ENCODE results near the gene ARHGEF11.
A peak's percentile ranks its signal among the peaks of the same experiment; 100 is the strongest.
"Not testable (repeated sequence)": the region's sequence is repeated elsewhere in the genome, so short reads cannot be mapped to it uniquely, and the experiment has no call there.

The ARHGEF11 gene

DNA sequence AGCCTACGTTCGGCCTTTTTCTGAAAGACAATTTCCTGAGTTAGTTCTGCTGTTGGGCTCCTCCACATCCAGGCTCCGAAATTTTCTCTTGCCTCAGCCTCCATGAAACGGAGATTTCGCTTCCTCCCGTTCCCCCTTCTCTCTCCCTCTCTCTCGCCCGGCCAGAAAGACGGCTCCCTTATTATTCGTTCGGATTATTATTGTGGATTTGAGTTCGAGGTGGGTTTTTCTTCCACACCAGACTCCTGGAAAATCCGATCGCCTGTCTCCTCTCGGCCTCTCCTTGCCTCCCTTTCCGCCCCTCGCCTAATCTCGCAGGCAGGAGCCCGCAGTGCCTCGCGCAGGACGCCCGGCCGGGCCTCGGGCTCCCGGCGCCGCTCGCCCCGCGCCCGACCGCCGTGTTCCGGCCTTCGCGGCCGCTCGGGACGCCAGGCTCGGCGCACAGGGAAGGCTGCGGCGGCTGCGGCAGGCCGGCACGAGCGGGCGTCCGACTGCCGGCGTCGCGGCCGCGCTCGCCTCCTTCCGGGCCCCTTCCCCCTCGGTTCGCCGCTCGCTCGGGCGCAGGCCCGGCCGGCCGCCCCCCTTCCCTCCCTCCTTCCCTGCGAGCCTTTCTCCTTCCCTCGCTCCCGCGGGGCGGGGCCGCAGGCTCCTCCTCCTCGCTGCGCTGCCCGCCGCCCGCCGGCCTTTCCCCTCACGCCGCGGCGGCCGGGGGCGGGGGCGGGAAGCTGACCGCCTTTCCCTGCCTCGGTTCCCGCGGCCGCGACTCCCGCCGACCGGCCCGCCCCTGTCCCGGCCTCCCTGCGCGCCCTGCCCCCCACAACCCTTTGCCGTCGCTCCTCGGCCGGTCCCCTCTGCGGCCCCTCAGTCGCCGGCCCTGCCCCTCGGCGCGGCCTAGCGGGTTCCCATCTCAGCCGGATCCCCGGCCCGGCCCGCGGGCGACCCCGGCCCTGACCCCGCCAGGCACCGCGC is at the start of gene ARHGEF11:
TSS of gene ARHGEF11 (minus strand) at position 493 of the 969 bp plus-strand sequence. CDS start 1,412 bp downstream, outside the sequence.
- DNase-seq (ENCODE audit: insufficient read length, low spot score) (peak; percentile 76), FAIRE-seq (no peak)

DNA sequence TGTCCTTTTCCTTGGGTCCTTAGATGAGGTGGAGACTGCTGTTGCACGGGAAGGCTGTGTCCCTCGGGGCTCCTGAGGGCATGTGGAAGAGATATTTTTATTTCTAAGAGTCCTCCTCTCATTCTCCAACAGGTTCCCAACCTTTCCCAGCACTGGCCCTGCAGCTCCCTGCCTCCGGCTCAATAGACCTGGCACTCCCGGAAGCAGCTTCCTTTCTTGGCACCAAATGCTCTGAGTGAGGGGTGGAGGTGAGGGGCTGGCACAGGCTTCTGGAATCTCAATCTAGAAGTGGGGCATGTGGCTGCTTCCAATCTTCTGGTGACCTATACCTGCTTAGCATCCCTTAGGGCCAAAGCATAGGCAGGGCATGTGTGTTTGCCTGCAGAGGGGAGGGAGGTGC is 49.5 kb upstream of the ARHGEF11 start:
- no peak for DNase-seq (ENCODE audit: insufficient read length, low spot score)
- FAIRE-seq, result no peak

GRCh38 chr1:157092831-157093230 is 47.3 kb upstream of the ARHGEF11 start:
- no peak for DNase-seq (ENCODE audit: insufficient read length, low spot score)
- no peak for FAIRE-seq

GRCh38 chr1:157091668-157092273 is 46.2 kb upstream of the ARHGEF11 start:
- no peak for FAIRE-seq
- no peak for DNase-seq (ENCODE audit: insufficient read length, low spot score)

DNA sequence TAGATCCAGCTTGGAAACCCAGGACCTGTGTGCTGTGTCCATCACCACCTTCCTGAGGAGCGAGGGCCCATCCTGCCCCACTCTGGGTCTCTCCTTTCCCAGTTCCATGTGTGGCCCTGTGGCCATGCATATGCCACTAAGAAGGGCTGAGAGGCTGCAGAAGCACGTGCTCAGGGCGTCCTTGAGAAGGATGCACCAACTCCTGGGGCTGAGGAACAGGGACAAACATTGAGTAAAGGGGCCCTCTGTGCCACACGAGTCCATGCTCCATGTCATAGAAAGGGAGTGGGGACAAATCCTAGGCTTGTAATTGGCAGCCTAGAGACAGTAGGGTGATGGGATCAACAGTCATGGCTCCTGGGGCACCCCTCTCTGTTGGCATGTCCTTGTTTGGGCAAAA is 45.6 kb upstream of the ARHGEF11 start:
- no peak for DNase-seq (ENCODE audit: insufficient read length, low spot score)
- no peak for FAIRE-seq

DNA sequence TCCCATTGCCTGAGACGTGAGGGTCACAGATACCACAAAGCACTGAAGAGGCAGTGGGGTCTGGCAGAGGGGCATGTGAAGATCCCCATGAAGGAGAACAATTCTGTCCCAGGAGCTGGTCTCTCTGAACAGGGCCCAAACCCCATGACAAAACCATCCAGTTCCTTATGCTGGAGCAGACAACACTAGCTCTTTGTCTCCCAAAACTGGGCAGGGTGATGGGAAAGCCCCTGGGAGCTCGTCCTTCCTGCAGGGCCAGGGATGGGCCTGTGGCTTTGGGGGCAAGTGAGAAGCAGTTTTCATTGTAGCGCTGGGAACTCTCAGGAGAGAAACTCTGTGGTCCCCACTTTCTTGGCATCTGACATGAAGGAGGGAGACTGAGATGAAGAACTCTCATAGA is 45.2 kb upstream of the ARHGEF11 start:
- DNase-seq (ENCODE audit: insufficient read length, low spot score) (no peak), FAIRE-seq (no peak)

- FAIRE-seq (no peak), DNase-seq (ENCODE audit: insufficient read length, low spot score) (peak; percentile 83)
Observed at GRCh38 chr1:157090196-157090647, 44.7 kb upstream of the ARHGEF11 start.

- FAIRE-seq (no peak), DNase-seq (ENCODE audit: insufficient read length, low spot score) (no peak)
Observed at GRCh38 chr1:157089789-157090188, 44.2 kb upstream of the ARHGEF11 start.

- no peak for FAIRE-seq
- DNase-seq (ENCODE audit: insufficient read length, low spot score), result no peak
Observed at GRCh38 chr1:157088607-157089006, 43.1 kb upstream of the ARHGEF11 start.

GRCh38 chr1:157087030-157087429 is 41.5 kb upstream of the ARHGEF11 start:
- DNase-seq (ENCODE audit: insufficient read length, low spot score) (no peak), FAIRE-seq (no peak)

DNA sequence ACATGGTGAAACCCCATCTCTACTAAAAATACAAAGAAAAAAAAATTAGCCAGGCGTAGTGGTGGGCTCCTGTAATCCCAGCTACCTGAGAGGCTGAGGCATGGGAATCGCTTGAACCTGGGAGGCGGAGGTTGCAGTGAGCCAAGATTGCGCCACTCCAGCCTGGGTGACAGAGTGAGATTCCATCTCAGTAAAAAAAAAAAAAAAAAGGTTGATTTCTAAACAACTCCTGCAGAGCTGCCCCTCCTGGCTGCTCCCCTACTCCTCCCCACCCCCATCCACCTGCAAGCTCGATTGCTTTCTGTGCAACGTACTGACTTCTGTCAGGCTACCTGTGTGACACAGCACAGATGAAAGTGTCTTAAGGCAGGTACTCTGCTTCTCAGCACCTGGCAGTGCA is 40.8 kb upstream of the ARHGEF11 start:
- FAIRE-seq, result no peak
- DNase-seq (ENCODE audit: insufficient read length, low spot score), result no peak

DNA sequence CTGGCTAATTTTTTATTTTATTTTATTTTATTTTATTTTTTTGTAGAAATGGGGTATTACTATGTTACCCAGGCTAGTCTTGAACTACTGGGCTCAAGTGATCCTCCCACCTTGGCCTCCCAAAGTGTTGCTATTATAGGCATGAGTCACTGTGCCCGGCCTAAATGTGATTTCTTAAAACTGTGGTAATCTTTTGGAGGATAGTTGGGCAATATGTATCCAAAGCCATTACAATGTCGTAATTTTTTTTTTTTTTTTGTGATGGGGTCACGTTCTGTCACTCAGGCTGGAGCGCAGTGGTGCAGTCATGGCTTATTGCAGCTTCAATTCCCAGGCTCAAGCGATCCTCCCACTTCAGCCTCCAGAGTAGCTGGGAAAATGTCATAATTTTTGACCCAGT is 39.9 kb upstream of the ARHGEF11 start:
- FAIRE-seq, result no peak
- no peak for DNase-seq (ENCODE audit: insufficient read length, low spot score)

- DNase-seq (ENCODE audit: insufficient read length, low spot score) (no peak), FAIRE-seq (no peak)
Observed at GRCh38 chr1:157084720-157085119, 39.2 kb upstream of the ARHGEF11 start.

DNA sequence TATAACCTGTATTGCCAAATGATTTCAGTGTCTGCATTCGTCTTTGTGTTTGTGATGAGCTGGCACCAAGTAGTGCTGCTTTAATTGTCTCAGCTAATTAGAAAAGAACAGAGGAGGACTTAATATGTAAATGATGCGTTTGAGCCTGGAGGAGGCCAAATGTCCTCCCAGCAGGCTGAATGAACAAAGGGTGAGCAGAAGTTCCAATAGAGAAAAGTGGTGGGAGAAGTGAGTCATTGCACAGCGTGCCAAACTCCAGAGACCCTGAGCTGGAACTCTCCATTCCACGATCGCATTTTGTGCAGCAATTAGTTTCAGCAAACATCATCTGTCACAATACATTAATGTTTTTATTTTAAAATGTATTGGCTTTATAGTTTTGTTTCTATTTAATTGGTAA is 36.2 kb upstream of the ARHGEF11 start:
- FAIRE-seq (no peak), DNase-seq (ENCODE audit: insufficient read length, low spot score) (no peak)

DNA sequence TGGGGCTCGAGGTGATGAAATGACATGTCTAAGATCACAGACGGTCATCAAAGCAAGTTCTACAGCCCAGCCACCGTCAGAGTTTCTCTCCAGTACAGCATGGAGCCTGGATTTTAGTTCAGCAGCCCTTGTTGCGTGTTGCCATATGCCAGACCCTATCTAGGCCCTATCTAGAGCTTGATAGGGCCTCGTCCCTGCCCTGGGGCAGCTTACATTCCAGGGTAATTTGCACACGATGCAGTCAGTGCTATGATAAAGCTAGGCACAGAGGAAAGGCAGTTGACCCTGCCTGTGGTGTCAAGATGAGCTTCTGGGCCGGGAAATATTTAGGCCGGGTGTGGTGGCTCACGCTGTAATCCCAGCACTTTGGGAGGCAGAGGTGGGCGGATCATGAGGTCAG is 35.2 kb upstream of the ARHGEF11 start:
- FAIRE-seq (no peak), DNase-seq (ENCODE audit: insufficient read length, low spot score) (no peak)

GRCh38 chr1:157077394-157077793 is 31.9 kb upstream of the ARHGEF11 start:
- DNase-seq (ENCODE audit: insufficient read length, low spot score) (no peak), FAIRE-seq (no peak)

DNA sequence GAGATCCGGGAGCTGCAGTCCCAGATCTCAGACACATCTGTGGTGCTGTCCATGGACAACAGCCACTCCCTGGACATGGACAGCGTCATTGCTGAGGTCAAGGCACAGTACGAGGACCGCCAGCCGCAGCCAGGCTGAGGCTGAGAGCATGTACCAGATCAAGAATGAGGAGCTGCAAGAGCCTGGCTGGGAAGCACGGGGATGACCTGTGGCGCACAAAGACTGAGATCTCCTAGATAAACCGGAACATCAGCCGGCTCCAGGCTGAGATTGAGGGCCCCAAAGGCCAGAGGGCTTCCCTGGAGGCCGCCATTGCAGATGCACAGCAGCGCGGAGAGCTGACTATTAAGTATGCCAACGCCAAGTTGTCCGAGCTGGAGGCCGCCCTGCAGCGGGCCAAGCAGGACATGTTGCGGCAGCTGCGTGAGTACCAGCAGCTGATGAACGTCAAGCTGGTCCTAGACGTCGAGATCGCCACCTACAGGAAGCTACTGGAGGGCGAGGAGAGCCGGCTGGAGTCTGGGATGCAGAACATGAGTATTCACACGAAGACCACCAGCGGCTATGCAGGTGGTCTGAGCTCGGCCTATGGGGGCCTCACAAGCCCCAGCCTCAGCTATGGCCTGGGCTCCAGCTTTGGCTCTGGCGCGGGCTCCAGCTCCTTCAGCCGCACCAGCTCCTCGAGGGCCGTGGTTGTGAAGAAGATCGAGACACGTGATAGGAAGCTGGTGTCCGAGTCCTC is 28.6 kb upstream of the ARHGEF11 start:
- no peak for FAIRE-seq
- no peak for DNase-seq (ENCODE audit: insufficient read length, low spot score)

DNA sequence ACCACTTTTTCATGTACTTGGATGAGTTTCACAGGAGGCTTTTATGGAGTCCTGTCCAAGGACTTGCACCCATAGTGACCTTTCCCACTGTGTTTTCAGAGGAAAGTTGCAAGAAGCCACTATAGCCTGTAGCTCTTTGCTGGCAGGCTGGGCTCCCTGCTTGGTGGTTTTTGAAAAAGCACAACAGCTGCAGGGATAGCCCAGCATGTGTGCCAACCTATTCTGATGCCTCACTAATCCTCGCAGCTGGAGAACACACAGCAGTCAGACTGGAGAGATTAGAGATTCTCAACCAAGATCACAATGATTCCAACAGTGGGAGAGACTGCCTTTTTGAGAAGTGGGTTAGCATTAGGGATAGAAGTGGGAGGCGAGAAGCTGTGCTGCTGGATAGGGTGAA is 24.1 kb upstream of the ARHGEF11 start:
- DNase-seq (ENCODE audit: insufficient read length, low spot score) (no peak), FAIRE-seq (no peak)

- FAIRE-seq; DNase-seq (ENCODE audit: insufficient read length, low spot score): not testable (repeated sequence)
Observed at GRCh38 chr1:157059241-157059640, 13.7 kb upstream of the ARHGEF11 start.

- DNase-seq (ENCODE audit: insufficient read length, low spot score) (no peak), FAIRE-seq (no peak)
Observed at GRCh38 chr1:157056269-157056668, 10.7 kb upstream of the ARHGEF11 start.

DNA sequence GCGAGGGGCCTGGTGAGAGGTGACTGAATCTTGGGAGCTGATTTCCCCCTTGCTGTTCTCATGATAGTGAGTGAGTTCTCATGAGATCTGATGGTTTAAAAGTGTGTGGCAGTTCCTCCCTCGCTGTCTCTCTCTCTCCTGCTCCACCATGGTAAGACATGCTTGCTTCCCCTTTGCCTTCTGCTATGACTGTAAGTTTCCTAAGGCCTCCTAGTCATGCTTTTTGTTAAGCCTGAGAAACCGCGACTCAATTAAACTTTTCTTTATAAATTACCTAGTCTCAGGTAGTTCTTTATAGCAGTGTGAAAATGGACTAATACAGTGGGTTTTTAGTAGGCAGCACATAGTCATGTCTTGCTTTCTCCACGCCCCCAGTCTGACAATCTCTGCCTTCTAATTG is 10.2 kb upstream of the ARHGEF11 start:
- not testable (repeated sequence) for DNase-seq (ENCODE audit: insufficient read length, low spot score); FAIRE-seq
